Measurements from ENCODE around the gene PSME3IP1.

Gene PSME3IP1

DNA sequence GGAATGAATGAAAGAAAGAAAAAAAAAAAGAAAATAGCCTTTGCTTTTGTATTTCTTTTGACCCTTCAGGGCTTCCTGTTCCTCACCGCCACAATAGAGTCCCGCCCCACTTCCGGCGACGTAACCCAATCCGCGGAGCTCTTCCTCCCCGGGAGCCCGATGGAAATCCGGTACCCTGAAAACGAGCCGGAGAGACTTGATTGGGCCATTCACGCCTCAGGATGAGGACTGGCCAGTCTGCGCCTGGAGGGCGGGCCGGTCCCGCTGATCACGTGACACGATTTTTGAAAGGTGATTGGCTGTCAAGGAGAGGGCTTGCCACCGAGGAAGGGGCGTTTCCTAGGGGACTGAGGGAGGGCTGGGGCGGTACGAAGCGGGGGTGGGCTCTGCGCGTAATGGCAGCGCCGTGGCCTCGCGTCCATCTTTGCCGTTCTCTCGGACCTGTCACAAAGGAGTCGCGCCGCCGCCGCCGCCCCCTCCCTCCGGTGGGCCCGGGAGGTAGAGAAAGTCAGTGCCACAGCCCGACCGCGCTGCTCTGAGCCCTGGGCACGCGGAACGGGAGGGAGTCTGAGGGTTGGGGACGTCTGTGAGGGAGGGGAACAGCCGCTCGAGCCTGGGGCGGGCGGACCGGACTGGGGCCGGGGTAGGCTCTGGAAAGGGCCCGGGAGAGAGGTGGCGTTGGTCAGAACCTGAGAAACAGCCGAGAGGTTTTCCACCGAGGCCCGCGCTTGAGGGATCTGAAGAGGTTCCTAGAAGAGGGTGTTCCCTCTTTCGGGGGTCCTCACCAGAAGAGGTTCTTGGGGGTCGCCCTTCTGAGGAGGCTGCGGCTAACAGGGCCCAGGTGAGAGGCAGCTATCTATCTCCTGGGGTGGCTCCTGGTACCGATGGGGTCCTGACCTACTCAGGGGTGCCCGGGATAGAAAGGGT is at the start of gene PSME3IP1, which contains the start of gene RSPRY1:
Gene PSME3IP1 (minus strand): TSS at position 95 of the 927 bp plus-strand sequence. CDS start 12,185 bp downstream, outside the sequence.
Gene RSPRY1 (plus strand): TSS at position 385 of the 927 bp plus-strand sequence. CDS start 18,330 bp downstream, outside the sequence.
- TF ChIP-seq, protein P1, sequence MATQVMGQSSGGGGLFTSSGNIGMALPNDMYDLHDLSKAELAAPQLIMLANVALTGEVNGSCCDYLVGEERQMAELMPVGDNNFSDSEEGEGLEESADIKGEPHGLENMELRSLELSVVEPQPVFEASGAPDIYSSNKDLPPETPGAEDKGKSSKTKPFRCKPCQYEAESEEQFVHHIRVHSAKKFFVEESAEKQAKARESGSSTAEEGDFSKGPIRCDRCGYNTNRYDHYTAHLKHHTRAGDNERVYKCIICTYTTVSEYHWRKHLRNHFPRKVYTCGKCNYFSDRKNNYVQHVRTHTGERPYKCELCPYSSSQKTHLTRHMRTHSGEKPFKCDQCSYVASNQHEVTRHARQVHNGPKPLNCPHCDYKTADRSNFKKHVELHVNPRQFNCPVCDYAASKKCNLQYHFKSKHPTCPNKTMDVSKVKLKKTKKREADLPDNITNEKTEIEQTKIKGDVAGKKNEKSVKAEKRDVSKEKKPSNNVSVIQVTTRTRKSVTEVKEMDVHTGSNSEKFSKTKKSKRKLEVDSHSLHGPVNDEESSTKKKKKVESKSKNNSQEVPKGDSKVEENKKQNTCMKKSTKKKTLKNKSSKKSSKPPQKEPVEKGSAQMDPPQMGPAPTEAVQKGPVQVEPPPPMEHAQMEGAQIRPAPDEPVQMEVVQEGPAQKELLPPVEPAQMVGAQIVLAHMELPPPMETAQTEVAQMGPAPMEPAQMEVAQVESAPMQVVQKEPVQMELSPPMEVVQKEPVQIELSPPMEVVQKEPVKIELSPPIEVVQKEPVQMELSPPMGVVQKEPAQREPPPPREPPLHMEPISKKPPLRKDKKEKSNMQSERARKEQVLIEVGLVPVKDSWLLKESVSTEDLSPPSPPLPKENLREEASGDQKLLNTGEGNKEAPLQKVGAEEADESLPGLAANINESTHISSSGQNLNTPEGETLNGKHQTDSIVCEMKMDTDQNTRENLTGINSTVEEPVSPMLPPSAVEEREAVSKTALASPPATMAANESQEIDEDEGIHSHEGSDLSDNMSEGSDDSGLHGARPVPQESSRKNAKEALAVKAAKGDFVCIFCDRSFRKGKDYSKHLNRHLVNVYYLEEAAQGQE (IDR thresholded peaks at IDR 0.05; ENCODE audit: low read depth): no peak
- TF ChIP-seq TAF1 (IDR thresholded peaks at IDR 0.05; ENCODE audit: low read depth) (peak; percentile 76), FOXM1 (IDR thresholded peaks at IDR 0.05; ENCODE audit: borderline replicate concordance, low read depth) (no peak), TCF12 (IDR thresholded peaks at IDR 0.05; ENCODE audit: low read depth) (peak; percentile 15; the same call in 1 of the 2 replicates), ZBTB7A (IDR thresholded peaks at IDR 0.05; ENCODE audit: low read depth) (peak; percentile 80), TEAD4 (IDR thresholded peaks at IDR 0.05) (no peak), RAD21 (IDR thresholded peaks at IDR 0.05; ENCODE audit: low read depth) (no peak), YY1 (IDR thresholded peaks at IDR 0.05; ENCODE audit: low read depth) (peak; percentile 93), NFIC (IDR thresholded peaks at IDR 0.05) (no peak), CREB1 (IDR thresholded peaks at IDR 0.05; ENCODE audit: low read depth) (no peak; the same call in 1 of the 2 replicates), EGR1 (IDR thresholded peaks at IDR 0.05) (peak; percentile 73), EP300 (IDR thresholded peaks at IDR 0.05; ENCODE audit: borderline replicate concordance) (peak; percentile 25; the same call in 1 of the 2 replicates), USF1 (IDR thresholded peaks at IDR 0.05) (peak; percentile 95), CEBPB (IDR thresholded peaks at IDR 0.05) (no peak)
- TF ChIP-seq, protein P2, sequence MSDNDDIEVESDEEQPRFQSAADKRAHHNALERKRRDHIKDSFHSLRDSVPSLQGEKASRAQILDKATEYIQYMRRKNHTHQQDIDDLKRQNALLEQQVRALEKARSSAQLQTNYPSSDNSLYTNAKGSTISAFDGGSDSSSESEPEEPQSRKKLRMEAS (IDR thresholded peaks at IDR 0.05): peak; percentile 52

DNA sequence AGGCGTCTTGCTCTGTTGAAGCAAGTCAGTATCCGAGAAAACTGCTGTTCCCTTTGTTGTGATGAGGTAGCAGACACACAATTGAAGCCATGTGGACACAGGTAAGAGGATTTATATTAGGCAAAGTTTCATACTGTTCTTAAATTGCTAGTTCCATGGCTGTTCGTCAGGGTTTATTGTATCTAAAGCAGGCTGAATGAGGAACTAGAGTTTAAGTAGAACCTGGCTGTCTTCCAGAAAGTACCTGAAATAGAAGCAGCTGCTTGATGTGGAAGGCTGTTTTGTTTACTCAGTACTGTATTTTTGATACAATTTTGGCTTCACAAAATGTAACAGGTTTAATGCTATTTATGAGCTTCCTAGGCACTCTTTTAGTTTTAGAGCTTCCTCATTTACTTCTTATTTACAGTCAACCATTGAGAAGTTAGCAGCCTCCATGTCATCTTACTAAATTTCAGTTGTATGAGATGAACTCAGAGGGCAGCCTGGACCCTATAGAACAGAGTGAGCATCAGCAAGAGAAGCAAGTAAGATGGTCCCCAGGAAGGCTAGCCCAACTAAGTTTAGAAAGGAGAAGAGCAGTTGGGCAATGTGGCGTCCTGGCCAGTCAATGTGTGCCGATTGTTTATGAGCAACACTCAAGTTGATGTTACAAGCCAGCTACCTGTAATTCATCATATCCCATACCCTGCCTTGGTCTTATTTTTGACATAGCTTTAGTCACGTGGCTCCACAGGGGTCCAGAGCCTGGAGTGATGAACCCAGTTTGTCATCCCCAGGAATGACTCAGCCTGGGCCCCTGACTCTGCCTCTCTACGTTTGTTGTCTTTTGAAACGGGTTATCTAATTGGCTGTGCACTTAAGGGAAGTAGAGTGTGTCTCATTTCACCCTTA is 49.5 kb upstream of the PSME3IP1 start:
- TF ChIP-seq EP300 (IDR thresholded peaks at IDR 0.05; ENCODE audit: borderline replicate concordance): no peak

DNA sequence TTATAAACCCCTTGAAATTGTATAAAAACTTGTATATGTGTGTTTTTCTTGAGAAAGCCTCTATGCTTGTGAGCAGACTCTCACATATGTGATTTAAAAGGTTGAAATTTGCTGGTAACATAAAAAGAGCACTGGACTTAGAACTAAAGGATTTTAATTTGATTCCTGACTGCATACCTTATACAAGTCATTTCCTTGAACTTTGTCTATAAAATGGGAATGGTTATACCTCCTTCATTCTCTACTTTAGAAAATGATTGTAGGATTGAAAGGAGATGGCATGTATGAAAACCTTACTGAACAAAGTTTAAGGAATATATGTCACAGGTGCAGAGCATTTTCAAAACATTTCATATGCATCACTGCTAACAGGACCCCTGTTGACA is 48.9 kb upstream of the PSME3IP1 start:
- TF ChIP-seq EP300 (IDR thresholded peaks at IDR 0.05; ENCODE audit: borderline replicate concordance) (no peak), USF1 (IDR thresholded peaks at IDR 0.05) (no peak), FOXM1 (IDR thresholded peaks at IDR 0.05; ENCODE audit: borderline replicate concordance, low read depth) (no peak), CEBPB (IDR thresholded peaks at IDR 0.05) (no peak), TCF12 (IDR thresholded peaks at IDR 0.05; ENCODE audit: low read depth) (no peak), YY1 (IDR thresholded peaks at IDR 0.05; ENCODE audit: low read depth) (no peak), RAD21 (IDR thresholded peaks at IDR 0.05; ENCODE audit: low read depth) (no peak), TEAD4 (IDR thresholded peaks at IDR 0.05) (no peak), TAF1 (IDR thresholded peaks at IDR 0.05; ENCODE audit: low read depth) (no peak), NFIC (IDR thresholded peaks at IDR 0.05) (no peak), CREB1 (IDR thresholded peaks at IDR 0.05; ENCODE audit: low read depth) (no peak), EGR1 (IDR thresholded peaks at IDR 0.05) (no peak), ZBTB7A (IDR thresholded peaks at IDR 0.05; ENCODE audit: low read depth) (no peak)
- TF ChIP-seq, protein P2 (IDR thresholded peaks at IDR 0.05): no peak
- TF ChIP-seq, protein P1 (IDR thresholded peaks at IDR 0.05; ENCODE audit: low read depth): no peak

GRCh38 chr16:57233944-57234706 is 48.3 kb upstream of the PSME3IP1 start:
- TF ChIP-seq CREB1 (IDR thresholded peaks at IDR 0.05; ENCODE audit: low read depth): no peak
- TF ChIP-seq YY1 (IDR thresholded peaks at IDR 0.05; ENCODE audit: low read depth): no peak
- TF ChIP-seq EP300 (IDR thresholded peaks at IDR 0.05; ENCODE audit: borderline replicate concordance): no peak
- TF ChIP-seq TCF12 (IDR thresholded peaks at IDR 0.05; ENCODE audit: low read depth): no peak
- TF ChIP-seq ZBTB7A (IDR thresholded peaks at IDR 0.05; ENCODE audit: low read depth): no peak
- TF ChIP-seq NFIC (IDR thresholded peaks at IDR 0.05): no peak
- TF ChIP-seq FOXM1 (IDR thresholded peaks at IDR 0.05; ENCODE audit: borderline replicate concordance, low read depth): no peak
- TF ChIP-seq RAD21 (IDR thresholded peaks at IDR 0.05; ENCODE audit: low read depth): no peak
- TF ChIP-seq, protein P2 (IDR thresholded peaks at IDR 0.05): no peak
- TF ChIP-seq, protein P1 (IDR thresholded peaks at IDR 0.05; ENCODE audit: low read depth): no peak
- TF ChIP-seq USF1 (IDR thresholded peaks at IDR 0.05): no peak
- no peak for TF ChIP-seq TAF1 (IDR thresholded peaks at IDR 0.05; ENCODE audit: low read depth)
- TF ChIP-seq EGR1 (IDR thresholded peaks at IDR 0.05): no peak
- TF ChIP-seq TEAD4 (IDR thresholded peaks at IDR 0.05): no peak
- no peak for TF ChIP-seq CEBPB (IDR thresholded peaks at IDR 0.05)

Measured in Ishikawa (cell line).